RWPE2 (cell line): ENCODE data around the gene MTUS2.
"Not testable (repeated sequence)": the region's sequence is repeated elsewhere in the genome, so short reads cannot be mapped to it uniquely, and the experiment has no call there.

ENCODE experiments used
- ATAC-seq: fragments of 200-7000 bp; cut with Tn5 transposase; 3 replicates; pipeline ENCODE4 v1.9.1; 2021; ENCODE audit warnings: low read depth
- DNase-seq: peaks from one replicate; pipeline ENCODE4 v3.0.0-alpha.2; 2020; ENCODE audit warnings: low spot score
- H3K27ac ChIP-seq: fragments of 450-650 bp; 2 replicates; pipeline ENCODE4 v1.5.1; 2017; ENCODE audit warnings: mild to moderate bottlenecking; ENCODE audit not compliant: poor library complexity, severe bottlenecking
- H3K27me3 ChIP-seq: fragments of 250-450 bp; sonication (Bioruptor Pico); 2 replicates; pipeline ENCODE4 v1.5.1; 2021; ENCODE audit warnings: mild to moderate bottlenecking, moderate library complexity; ENCODE audit not compliant: insufficient read depth, poor library complexity, severe bottlenecking
- H3K36me3 ChIP-seq: fragments of 250-450 bp; sonication (Bioruptor Pico); 2 replicates; pipeline ENCODE4 v1.5.1; 2020; ENCODE audit warnings: low read depth, mild to moderate bottlenecking, moderate library complexity
- H3K4me1 ChIP-seq: fragments of 250-450 bp; sonication (Bioruptor Pico); 2 replicates; pipeline ENCODE4 v1.5.1; 2021; ENCODE audit warnings: mild to moderate bottlenecking, moderate library complexity; ENCODE audit not compliant: insufficient read depth, poor library complexity, severe bottlenecking
- H3K4me3 ChIP-seq: fragments of 250-450 bp; sonication (Bioruptor Pico); 2 replicates; pipeline ENCODE4 v1.5.1; 2021; ENCODE audit warnings: mild to moderate bottlenecking, moderate library complexity; ENCODE audit not compliant: severe bottlenecking
- H3K9me3 ChIP-seq: fragments of 250-450 bp; sonication (Bioruptor Pico); 2 replicates; pipeline ENCODE4 v1.5.1; 2021; ENCODE audit warnings: mild to moderate bottlenecking, moderate library complexity; ENCODE audit not compliant: severe bottlenecking
- CTCF ChIP-seq: fragments of 450-650 bp; IDR thresholded peaks from one replicate; pipeline ENCODE4 v1.5.1; 2017; ENCODE audit warnings: mild to moderate bottlenecking, moderate library complexity; ENCODE audit not compliant: poor library complexity, severe bottlenecking

MTUS2 gene

GRCh38 chr13:29382021-29382420 lies 561.9 kb downstream of the MTUS2 start:
- Histone ChIP-seq H3K27me3 (no peaks in the 10 kb centered on the region), H3K36me3 (no peaks in the 10 kb centered on the region), H3K4me1 (no peaks in the 10 kb centered on the region), H3K9me3 (no peaks in the 10 kb centered on the region), H3K27ac (no peak overlapping the region), H3K4me3 (no peak overlapping the region)
- DNase-seq (no peak), ATAC-seq (no peak)
- TF ChIP-seq CTCF: no peak

- no peak for TF ChIP-seq CTCF
- ATAC-seq: no peak
- Histone ChIP-seq H3K4me1 (no peaks in the 10 kb centered on the region), H3K27me3 (no peaks in the 10 kb centered on the region), H3K36me3 (no peaks in the 10 kb centered on the region), H3K4me3 (no peak overlapping the region), H3K27ac (no peak overlapping the region), H3K9me3 (no peaks in the 10 kb centered on the region)
- no peak for DNase-seq
These were observed 563.3 kb downstream of the MTUS2 start for GRCh38 chr13:29383476-29383875.

- H3K4me3 ChIP-seq: no peak overlapping the region
- H3K27ac ChIP-seq: no peak overlapping the region
- no peaks in the 10 kb centered on the region for H3K27me3 ChIP-seq
- H3K9me3 ChIP-seq: no peaks in the 10 kb centered on the region
- no peak for TF ChIP-seq CTCF
- ATAC-seq (no peak), DNase-seq (no peak)
- H3K4me1 ChIP-seq: no peaks in the 10 kb centered on the region
- H3K36me3 ChIP-seq: no peaks in the 10 kb centered on the region
These were observed 564.3 kb downstream of the MTUS2 start for GRCh38 chr13:29384466-29384865.

GRCh38 chr13:29384871-29385270 lies 564.7 kb downstream of the MTUS2 start:
- H3K4me1 ChIP-seq: no peaks in the 10 kb centered on the region
- H3K4me3 ChIP-seq: no peak overlapping the region
- H3K27me3 ChIP-seq: no peaks in the 10 kb centered on the region
- H3K36me3 ChIP-seq: no peaks in the 10 kb centered on the region
- no peak for TF ChIP-seq CTCF
- H3K27ac ChIP-seq: no peak overlapping the region
- no peak for ATAC-seq
- no peak for DNase-seq
- no peaks in the 10 kb centered on the region for H3K9me3 ChIP-seq

GRCh38 chr13:29386246-29386645 lies 566.1 kb downstream of the MTUS2 start:
- Histone ChIP-seq H3K27ac (no peak overlapping the region), H3K4me1 (no peaks in the 10 kb centered on the region), H3K27me3 (no peaks in the 10 kb centered on the region), H3K9me3 (no peaks in the 10 kb centered on the region), H3K4me3 (no peak overlapping the region), H3K36me3 (no peaks in the 10 kb centered on the region)
- DNase-seq (no peak), ATAC-seq (no peak)
- no peak for TF ChIP-seq CTCF

- H3K4me1 ChIP-seq, ATAC-seq, H3K36me3 ChIP-seq, H3K4me3 ChIP-seq, H3K27me3 ChIP-seq, DNase-seq, H3K27ac ChIP-seq, H3K9me3 ChIP-seq: not testable (repeated sequence)
These were observed 570.5 kb downstream of the MTUS2 start for GRCh38 chr13:29390598-29390997.
